ENCODE results near the gene PPP1CA. TPM values are rescaled to one million over a fixed set of nuclear protein-coding genes. Genes with fewer than 3 reads are reported as not detected.

Gene PPP1CA
- total RNA-seq, 2 donors from 2014 or later = 168 to 215 TPM

DNA sequence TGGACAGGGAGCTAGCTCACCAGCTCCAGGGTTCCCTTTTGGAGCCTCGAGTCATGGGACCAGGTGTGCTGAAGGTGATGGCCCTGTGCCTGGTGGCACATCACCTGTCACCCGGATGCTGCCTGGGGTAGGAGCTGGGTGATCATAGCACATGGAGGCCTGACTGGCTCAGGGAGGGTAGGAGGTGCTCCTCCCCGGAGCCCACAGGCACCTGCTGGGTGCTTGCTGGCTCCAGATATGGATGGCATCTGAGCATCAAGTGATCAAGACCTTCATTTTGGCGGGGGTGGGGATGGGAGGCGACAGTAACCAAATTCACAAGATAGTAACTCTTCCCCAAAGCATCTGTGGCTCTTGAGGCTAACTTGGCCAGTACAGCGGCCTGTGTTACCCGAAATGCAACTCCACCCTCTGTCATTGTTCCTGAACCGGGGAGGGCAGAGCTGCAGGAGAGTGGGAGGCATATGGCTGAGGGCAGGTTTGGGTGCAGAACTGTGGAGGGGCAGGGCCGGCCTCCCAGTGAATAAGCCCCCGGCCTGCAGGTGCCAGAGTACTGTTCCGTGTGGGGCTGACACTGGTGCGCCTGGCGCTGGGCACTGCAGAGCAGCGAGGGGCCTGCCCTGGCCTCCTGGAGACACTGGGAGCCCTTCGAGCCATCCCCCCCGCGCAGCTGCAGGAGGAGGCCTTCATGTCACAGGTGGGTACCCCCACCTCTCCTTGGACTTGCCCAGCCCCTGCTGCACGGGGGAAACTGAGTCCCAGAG is 7.0 kb upstream of the PPP1CA start:
- Histone ChIP-seq H3K4me3 (no peak overlapping the region), H3K36me3 (no peaks in the 10 kb centered on the region), H3K27ac (no peak overlapping the region), H3K9me3 (no peaks in the 10 kb centered on the region), H3K4me1 (replicated peaks) (no peaks in the 10 kb centered on the region), H3K27me3 (replicated peaks; ENCODE audit: insufficient read depth) (no peaks in the 10 kb centered on the region)
- WGBS = 74% methylated on average over 18 of the region's 18 CpGs
- intact Hi-C loops (cut with DNase I) = no loop called here
- TF ChIP-seq, protein P1, sequence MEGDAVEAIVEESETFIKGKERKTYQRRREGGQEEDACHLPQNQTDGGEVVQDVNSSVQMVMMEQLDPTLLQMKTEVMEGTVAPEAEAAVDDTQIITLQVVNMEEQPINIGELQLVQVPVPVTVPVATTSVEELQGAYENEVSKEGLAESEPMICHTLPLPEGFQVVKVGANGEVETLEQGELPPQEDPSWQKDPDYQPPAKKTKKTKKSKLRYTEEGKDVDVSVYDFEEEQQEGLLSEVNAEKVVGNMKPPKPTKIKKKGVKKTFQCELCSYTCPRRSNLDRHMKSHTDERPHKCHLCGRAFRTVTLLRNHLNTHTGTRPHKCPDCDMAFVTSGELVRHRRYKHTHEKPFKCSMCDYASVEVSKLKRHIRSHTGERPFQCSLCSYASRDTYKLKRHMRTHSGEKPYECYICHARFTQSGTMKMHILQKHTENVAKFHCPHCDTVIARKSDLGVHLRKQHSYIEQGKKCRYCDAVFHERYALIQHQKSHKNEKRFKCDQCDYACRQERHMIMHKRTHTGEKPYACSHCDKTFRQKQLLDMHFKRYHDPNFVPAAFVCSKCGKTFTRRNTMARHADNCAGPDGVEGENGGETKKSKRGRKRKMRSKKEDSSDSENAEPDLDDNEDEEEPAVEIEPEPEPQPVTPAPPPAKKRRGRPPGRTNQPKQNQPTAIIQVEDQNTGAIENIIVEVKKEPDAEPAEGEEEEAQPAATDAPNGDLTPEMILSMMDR (IDR thresholded peaks at IDR 0.05) = no peak
- no peak for TF ChIP-seq POLR2A (IDR thresholded peaks at IDR 0.05)
- TF ChIP-seq POLR2AphosphoS5 (IDR thresholded peaks at IDR 0.05) = no peak
- no peak for DNase-seq (ENCODE audit: low spot score)

- Histone ChIP-seq H3K4me3 (no peak overlapping the region), H3K36me3 (no peaks in the 10 kb centered on the region), H3K4me1 (replicated peaks) (no peaks in the 10 kb centered on the region), H3K9me3 (no peaks in the 10 kb centered on the region), H3K27me3 (replicated peaks; ENCODE audit: insufficient read depth) (no peaks in the 10 kb centered on the region), H3K27ac (no peak overlapping the region)
- TF ChIP-seq POLR2AphosphoS5 (IDR thresholded peaks at IDR 0.05) = no peak
- TF ChIP-seq, protein P1 (IDR thresholded peaks at IDR 0.05) = no peak
- no peak for TF ChIP-seq POLR2A (IDR thresholded peaks at IDR 0.05)
- 60% methylated on average over 12 of the region's 12 CpGs for WGBS
- DNase-seq (ENCODE audit: low spot score) = no peak
- intact Hi-C loops (cut with DNase I) = no loop called here
Observed at GRCh38 chr11:67407688-67408163, 6.1 kb upstream of the PPP1CA start.

DNA sequence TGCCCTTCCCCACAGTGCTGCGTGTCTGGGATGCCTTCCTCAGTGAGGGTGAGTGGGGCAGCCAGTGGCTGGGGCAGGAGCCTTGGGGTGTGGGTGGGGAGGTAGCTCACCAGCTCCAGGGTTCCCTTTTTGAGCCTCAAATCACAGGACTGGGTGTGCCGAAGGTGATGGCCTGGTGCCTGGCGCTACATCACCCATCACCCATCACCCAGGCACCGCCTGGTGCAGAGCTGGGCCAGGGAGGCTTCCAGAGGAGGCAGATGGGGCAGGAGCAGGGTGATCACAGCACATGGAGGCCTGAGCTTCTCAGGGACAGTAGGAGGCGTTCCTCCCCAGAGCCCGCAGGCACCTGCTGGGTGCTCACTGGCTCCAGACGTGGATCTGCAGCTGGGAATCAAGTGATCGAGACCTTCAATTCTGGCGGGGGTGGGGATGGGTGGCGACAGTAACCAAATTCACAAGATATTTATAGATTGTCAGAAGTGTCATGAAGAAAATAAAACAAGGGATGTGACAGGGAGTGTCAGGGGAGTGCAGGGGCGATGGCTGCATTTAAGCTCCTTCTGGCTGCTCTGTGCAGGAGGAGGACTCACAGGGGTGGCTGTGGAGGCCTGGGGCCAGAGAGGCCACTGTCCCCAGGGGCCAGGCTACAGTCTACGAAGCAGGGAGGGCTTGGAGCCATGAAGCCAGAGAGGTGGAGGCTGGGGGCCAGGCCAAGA is 5.5 kb upstream of the PPP1CA start:
- no peak for DNase-seq (ENCODE audit: low spot score)
- Histone ChIP-seq H3K4me3 (no peak overlapping the region), H3K9me3 (no peaks in the 10 kb centered on the region), H3K4me1 (replicated peaks) (no peaks in the 10 kb centered on the region), H3K36me3 (no peaks in the 10 kb centered on the region), H3K27me3 (replicated peaks; ENCODE audit: insufficient read depth) (no peaks in the 10 kb centered on the region), H3K27ac (no peak overlapping the region)
- intact Hi-C loops (cut with DNase I) = no loop called here
- TF ChIP-seq POLR2AphosphoS5 (IDR thresholded peaks at IDR 0.05) (no peak), POLR2A (IDR thresholded peaks at IDR 0.05) (no peak)
- TF ChIP-seq, protein P1 (IDR thresholded peaks at IDR 0.05) = no peak
- WGBS = 44% methylated on average over 12 of the region's 12 CpGs

- intact Hi-C loops (cut with DNase I) = no loop called here
- TF ChIP-seq, protein P1 (IDR thresholded peaks at IDR 0.05) = no peak
- TF ChIP-seq POLR2A (IDR thresholded peaks at IDR 0.05) (no peak), POLR2AphosphoS5 (IDR thresholded peaks at IDR 0.05) (no peak)
- WGBS = 79% methylated on average over 18 of the region's 18 CpGs
- Histone ChIP-seq H3K27me3 (replicated peaks; ENCODE audit: insufficient read depth) (no peaks in the 10 kb centered on the region), H3K36me3 (no peaks in the 10 kb centered on the region), H3K4me3 (no peak overlapping the region), H3K4me1 (replicated peaks) (no peaks in the 10 kb centered on the region), H3K9me3 (no peaks in the 10 kb centered on the region), H3K27ac (no peak overlapping the region)
- no peak for DNase-seq (ENCODE audit: low spot score)
Observed at GRCh38 chr11:67406420-67406968, 4.8 kb upstream of the PPP1CA start.
